ENCODE results near the gene KRTAP10-1. TPM values are rescaled to one million over a fixed set of nuclear protein-coding genes. Genes with fewer than 3 reads are reported as not detected.

KRTAP10-1 gene
- total and polyA plus RNA-seq, 2 of the 13 experiments (the other 11 are each of a cell fraction or from before 2014, with no cell fraction given), result not detected

GRCh38 chr21:44497703-44498126 is 42.3 kb downstream of the KRTAP10-1 start (continued):
- TF ChIP-seq USF2 (IDR thresholded peaks at IDR 0.05; ENCODE audit: low read depth, low read length) (no peak), USF2 (CRISPR knock-in tag; IDR thresholded peaks at IDR 0.05; ENCODE audit: borderline replicate concordance) (peak; percentile 64; the same call in 1 of the 2 replicates), DBP (CRISPR knock-in tag; IDR thresholded peaks at IDR 0.05; ENCODE audit: not compliant biosample characterization) (no peak), MAX (IDR thresholded peaks at IDR 0.05) (peak; percentile 19; the same call in 1 of the 2 replicates), ZNF431 (CRISPR knock-in tag; IDR thresholded peaks at IDR 0.05; ENCODE audit: borderline replicate concordance, low read depth) (0 out of 2 replicates have a peak, but pooled peaks have one; percentile 2), ZNF12 (CRISPR knock-in tag; IDR thresholded peaks at IDR 0.05) (no peak), ZNF264 (CRISPR knock-in tag; IDR thresholded peaks at IDR 0.05) (no peak), KMT2A (CRISPR knock-in tag; IDR thresholded peaks at IDR 0.05) (0 out of 2 replicates have a peak, but pooled peaks have one; percentile 21), TFDP2 (CRISPR knock-in tag; IDR thresholded peaks at IDR 0.05) (0 out of 2 replicates have a peak, but pooled peaks have one; percentile 9), EED (CRISPR knock-in tag; IDR thresholded peaks at IDR 0.05) (no peak), RFX3 (CRISPR knock-in tag; IDR thresholded peaks at IDR 0.05) (no peak), SMYD3 (CRISPR knock-in tag; IDR thresholded peaks at IDR 0.05) (0 out of 2 replicates have a peak, but pooled peaks have one; percentile 49), SNAPC2 (CRISPR knock-in tag; IDR thresholded peaks at IDR 0.05) (0 out of 2 replicates have a peak, but pooled peaks have one; percentile 37), RAD51 (IDR thresholded peaks at IDR 0.05; ENCODE audit: borderline replicate concordance) (peak; percentile 27; the same call in 1 of the 2 replicates), AKAP8 (CRISPR knock-in tag; IDR thresholded peaks at IDR 0.05) (no peak)

All from HepG2 (cell line).